HTERT RPE-1 (cell line): ENCODE data around the gene TTLL11.

Experiments used
- in situ Hi-C: fragments of 300-500 bp; cut with MboI; formaldehyde crosslinking; loops from 4 replicates; pipeline ENCODE4 v1.14.3; 2020; ENCODE audit warnings: low sequenced_read_pairs

The TTLL11 gene

GRCh38 chr9:122092611-122093506, at the start of gene TTLL11:
TSS of gene TTLL11 (minus strand) at chr9:122093308. CDS start at chr9:122093148, 160 bp downstream.
- in situ Hi-C loops, result no loop called here

- in situ Hi-C loops, result no loop called here
Measured at GRCh38 chr9:122141671-122142070, 48.6 kb upstream of the TTLL11 start.

GRCh38 chr9:122140368-122141193, 47.5 kb upstream of the TTLL11 start:
- in situ Hi-C loops, result no loop called here

GRCh38 chr9:122138560-122139268, 45.6 kb upstream of the TTLL11 start:
- in situ Hi-C loops, result no loop called here

GRCh38 chr9:122135529-122135859, 42.4 kb upstream of the TTLL11 start:
- in situ Hi-C loops, result no loop called here

GRCh38 chr9:122134822-122135528, 41.9 kb upstream of the TTLL11 start:
- in situ Hi-C loops, result no loop called here

GRCh38 chr9:122133984-122134535, 41.0 kb upstream of the TTLL11 start:
- in situ Hi-C loops, result no loop called here

GRCh38 chr9:122133263-122133983, 40.3 kb upstream of the TTLL11 start:
- in situ Hi-C loops, result no loop called here

GRCh38 chr9:122132539-122132938, 39.4 kb upstream of the TTLL11 start:
- in situ Hi-C loops, result no loop called here

- in situ Hi-C loops, result no loop called here
Measured at GRCh38 chr9:122131401-122132001, 38.4 kb upstream of the TTLL11 start.

GRCh38 chr9:122130837-122131236, 37.7 kb upstream of the TTLL11 start:
- in situ Hi-C loops, result no loop called here

GRCh38 chr9:122129969-122130368, 36.9 kb upstream of the TTLL11 start:
- in situ Hi-C loops, result no loop called here

- in situ Hi-C loops, result no loop called here
Measured at GRCh38 chr9:122128969-122129343, 35.8 kb upstream of the TTLL11 start.

- in situ Hi-C loops, result no loop called here
Measured at GRCh38 chr9:122128007-122128968, 35.2 kb upstream of the TTLL11 start.

- in situ Hi-C loops, result no loop called here
Measured at GRCh38 chr9:122127396-122127798, 34.3 kb upstream of the TTLL11 start.

GRCh38 chr9:122126331-122127261, 33.5 kb upstream of the TTLL11 start:
- in situ Hi-C loops, result no loop called here
